ENCODE data around the gene ARSI. TPM values are rescaled to one million over a fixed set of nuclear protein-coding genes. Genes with fewer than 3 reads are reported as not detected.
A peak's percentile ranks its signal among the peaks of the same experiment; 100 is the strongest.

ARSI gene
- not detected for total RNA-seq
- not detected for polyA plus RNA-seq

- Histone ChIP-seq H3K9me3 (ENCODE audit: low read length) (no peaks in the 10 kb centered on the region), H3K27me3 (ENCODE audit: insufficient read depth, low read length, poor library complexity, severe bottlenecking) (no peaks in the 10 kb centered on the region), H3K27ac (ENCODE audit: low read depth, low read length) (no peak within 1 kb of the TSS), H3K4me1 (ENCODE audit: insufficient read depth, low read length) (no peaks in the 10 kb centered on the region), H3K36me3 (ENCODE audit: insufficient read depth, low read length) (no peaks in the 10 kb centered on the region), H3K4me3 (ENCODE audit: low read length) (no peak within 1 kb of the TSS)
- peaks cover 0 to 6% (median 5%) of the 10 kb centered on the region in 3 donors for H3K4me1 Mint-ChIP-seq
- DNase-seq, result no peak
- no peak within 1 kb of the TSS for H3K4me3 Mint-ChIP-seq
- H3K27me3 Mint-ChIP-seq, result peaks cover 19 to 34% of the 10 kb centered on the region in 2 donors
- no peak within 1 kb of the TSS for H3K27ac Mint-ChIP-seq
- ChIA-PET POLR2A (no interaction called here), CTCF (no interaction called here)
- H3K9me3 Mint-ChIP-seq, result no peaks in the 10 kb centered on the region
- H3K36me3 Mint-ChIP-seq, result no peaks in the 10 kb centered on the region
Measured at GRCh38 chr5:150302301-150303069, at the start of gene ARSI. ARSI (minus strand) TSS chr5:150302905; CDS start chr5:150302373, 532 bp downstream.

GRCh38 chr5:150350524-150351344, 48.0 kb upstream of the ARSI start:
- POLR2A ChIA-PET, result interaction anchor here (1.0 kb wide), 1 partner anchor 99 kb away, joined by 3 read pairs; the partner anchor contains the start of gene RPS14
- no peaks in the 10 kb centered on the region for H3K27me3 Mint-ChIP-seq
- H3K27ac ChIP-seq (ENCODE audit: low read depth, low read length), result no peak overlapping the region

GRCh38 chr5:150349681-150350275, 47.1 kb upstream of the ARSI start:
- peaks cover 13 to 15% (median 14%) of the 10 kb centered on the region in 3 donors for H3K4me1 Mint-ChIP-seq
- no peak overlapping the region for H3K4me3 Mint-ChIP-seq
- H3K27me3 ChIP-seq (ENCODE audit: insufficient read depth, low read length, poor library complexity, severe bottlenecking), result no peaks in the 10 kb centered on the region
- no peaks in the 10 kb centered on the region for H3K9me3 ChIP-seq (ENCODE audit: low read length)
- H3K9me3 Mint-ChIP-seq, result no peaks in the 10 kb centered on the region
- no peaks in the 10 kb centered on the region for H3K36me3 ChIP-seq (ENCODE audit: insufficient read depth, low read length)
- no peaks in the 10 kb centered on the region for H3K36me3 Mint-ChIP-seq
- no peak for DNase-seq
- POLR2A ChIA-PET, result no interaction called here
- H3K27ac ChIP-seq (ENCODE audit: low read depth, low read length), result no peak overlapping the region
- H3K27ac Mint-ChIP-seq, result peak overlapping the region in 4 of 8 donors; percentile 26 to 77 (median 46)
- CTCF ChIA-PET, result interaction anchor here (0.6 to 2.6 kb wide), 8 partner anchors 10 to 649 kb away, joined by 3 to 9 read pairs (median 4); no protein-coding TSS in a partner anchor
- H3K4me3 ChIP-seq (ENCODE audit: low read length), result no peak overlapping the region
- H3K4me1 ChIP-seq (ENCODE audit: insufficient read depth, low read length), result peaks cover 12% of the 10 kb centered on the region
- H3K27me3 Mint-ChIP-seq, result no peaks in the 10 kb centered on the region

More at GRCh38 chr5:150350524-150351344, 48.0 kb upstream of the ARSI start:
- no peaks in the 10 kb centered on the region for H3K27me3 ChIP-seq (ENCODE audit: insufficient read depth, low read length, poor library complexity, severe bottlenecking)
- H3K36me3 Mint-ChIP-seq, result no peaks in the 10 kb centered on the region
- H3K9me3 Mint-ChIP-seq, result no peaks in the 10 kb centered on the region
- CTCF ChIA-PET, result interaction anchor here (0.6 to 2.6 kb wide), 12 partner anchors 11 to 105 kb away, joined by 3 to 9 read pairs (median 4); no protein-coding TSS in a partner anchor
- no peaks in the 10 kb centered on the region for H3K36me3 ChIP-seq (ENCODE audit: insufficient read depth, low read length)
- peak; percentile 11 to 62 (median 19) for DNase-seq
- peaks cover 12% of the 10 kb centered on the region for H3K4me1 ChIP-seq (ENCODE audit: insufficient read depth, low read length)
- H3K9me3 ChIP-seq (ENCODE audit: low read length), result no peaks in the 10 kb centered on the region
- H3K4me1 Mint-ChIP-seq, result peaks cover 13 to 15% (median 14%) of the 10 kb centered on the region in 3 donors
- peak overlapping the region; percentile 60 to 95 (median 82) for H3K27ac Mint-ChIP-seq
- H3K4me3 Mint-ChIP-seq, result peak overlapping the region in 2 of 7 donors; percentile 4 to 20
- H3K4me3 ChIP-seq (ENCODE audit: low read length), result no peak overlapping the region

DNA sequence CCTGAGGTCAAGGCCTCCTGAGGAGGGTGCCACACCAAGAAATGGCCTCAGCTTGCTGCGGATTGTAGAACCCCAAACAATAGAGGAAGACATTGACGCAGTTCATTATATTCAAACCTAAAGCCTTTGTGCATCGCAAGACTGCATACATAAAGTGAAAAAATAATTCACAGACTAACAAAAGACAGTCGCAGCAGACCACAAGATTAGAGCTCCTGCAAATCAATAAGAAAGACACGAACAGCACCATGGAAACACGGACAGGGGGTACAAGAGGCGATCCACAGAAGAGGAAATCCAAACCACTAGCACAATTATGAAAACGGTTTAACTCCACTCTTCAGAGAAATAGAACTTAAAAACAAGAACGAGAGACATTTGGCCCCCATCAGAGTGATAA, 44.7 kb upstream of the ARSI start:
- Histone ChIP-seq H3K4me3 (ENCODE audit: low read length) (no peak overlapping the region), H3K27me3 (ENCODE audit: insufficient read depth, low read length, poor library complexity, severe bottlenecking) (no peaks in the 10 kb centered on the region), H3K36me3 (ENCODE audit: insufficient read depth, low read length) (no peaks in the 10 kb centered on the region), H3K9me3 (ENCODE audit: low read length) (no peaks in the 10 kb centered on the region), H3K27ac (ENCODE audit: low read depth, low read length) (no peak overlapping the region), H3K4me1 (ENCODE audit: insufficient read depth, low read length) (peaks cover 12% of the 10 kb centered on the region)
- Mint-ChIP-seq H3K4me3 (no peak overlapping the region), H3K4me1 (peaks cover 19 to 26% (median 23%) of the 10 kb centered on the region in 3 donors), H3K9me3 (no peaks in the 10 kb centered on the region), H3K27me3 (peaks cover 0 to 4% of the 10 kb centered on the region in 2 donors), H3K36me3 (no peaks in the 10 kb centered on the region), H3K27ac (no peak overlapping the region)
- no peak for DNase-seq
- ChIA-PET CTCF (no interaction called here), POLR2A (no interaction called here)

DNA sequence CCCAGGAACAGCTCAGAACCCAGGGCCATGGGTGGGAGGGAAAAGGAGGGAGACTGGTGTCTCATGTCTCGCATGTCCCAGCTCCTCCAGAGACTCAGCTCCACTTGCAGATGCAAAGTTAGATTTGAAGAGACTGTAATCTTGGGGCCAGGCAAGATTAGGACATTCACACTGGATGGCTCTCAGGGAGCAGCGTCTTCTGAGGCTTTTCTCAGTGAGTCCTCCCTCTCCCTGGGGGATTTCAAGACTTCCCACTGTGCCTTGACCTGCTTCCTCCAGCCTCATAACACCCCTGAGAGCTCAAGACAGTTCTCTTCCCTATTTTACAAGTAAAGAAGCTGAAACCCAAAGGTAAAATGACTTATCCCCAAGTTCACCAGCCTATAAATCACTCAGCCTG, 44.3 kb upstream of the ARSI start:
- H3K27me3 Mint-ChIP-seq, result peaks cover 0 to 4% of the 10 kb centered on the region in 2 donors
- ChIA-PET CTCF (interaction anchor here (1.5 kb wide), 1 partner anchor 91 kb away, joined by 3 read pairs; no protein-coding TSS in a partner anchor), POLR2A (no interaction called here)
- H3K9me3 ChIP-seq (ENCODE audit: low read length), result no peaks in the 10 kb centered on the region
- H3K4me1 Mint-ChIP-seq, result peaks cover 22 to 30% (median 27%) of the 10 kb centered on the region in 3 donors
- H3K4me1 ChIP-seq (ENCODE audit: insufficient read depth, low read length), result peaks cover 12% of the 10 kb centered on the region
- no peak overlapping the region for H3K27ac ChIP-seq (ENCODE audit: low read depth, low read length)
- H3K9me3 Mint-ChIP-seq, result no peaks in the 10 kb centered on the region
- DNase-seq, result no peak
- H3K27ac Mint-ChIP-seq, result no peak overlapping the region
- H3K4me3 ChIP-seq (ENCODE audit: low read length), result no peak overlapping the region
- H3K4me3 Mint-ChIP-seq, result no peak overlapping the region
- H3K36me3 ChIP-seq (ENCODE audit: insufficient read depth, low read length), result no peaks in the 10 kb centered on the region
- no peaks in the 10 kb centered on the region for H3K36me3 Mint-ChIP-seq
- H3K27me3 ChIP-seq (ENCODE audit: insufficient read depth, low read length, poor library complexity, severe bottlenecking), result no peaks in the 10 kb centered on the region

DNA sequence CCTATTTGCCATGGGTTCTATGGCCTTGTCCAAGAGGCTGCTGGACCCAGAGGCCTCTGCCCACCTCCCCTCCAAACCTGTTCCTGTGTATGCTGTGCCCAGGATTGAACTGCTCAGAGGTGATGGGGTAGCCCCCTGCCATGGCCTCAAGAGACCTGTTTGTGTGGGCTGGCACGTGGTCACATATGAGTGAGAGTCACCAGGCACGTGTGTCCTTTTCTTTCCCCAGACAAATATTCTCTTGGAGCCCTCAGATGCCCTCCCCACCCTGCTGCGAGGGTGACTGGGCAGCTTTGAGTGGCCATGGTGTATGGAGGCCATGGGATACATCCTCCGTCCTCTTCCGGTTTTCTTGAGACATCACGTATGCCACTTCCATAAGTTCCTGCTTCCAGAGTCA, 43.9 kb upstream of the ARSI start:
- ChIA-PET CTCF (interaction anchor here (1.5 kb wide), 1 partner anchor 92 kb away, joined by 3 read pairs; no protein-coding TSS in a partner anchor), POLR2A (no interaction called here)
- H3K4me1 ChIP-seq (ENCODE audit: insufficient read depth, low read length), result peaks cover 12% of the 10 kb centered on the region
- H3K9me3 ChIP-seq (ENCODE audit: low read length), result no peaks in the 10 kb centered on the region
- no peak overlapping the region for H3K4me3 Mint-ChIP-seq
- H3K36me3 Mint-ChIP-seq, result no peaks in the 10 kb centered on the region
- H3K27ac ChIP-seq (ENCODE audit: low read depth, low read length), result no peak overlapping the region
- H3K36me3 ChIP-seq (ENCODE audit: insufficient read depth, low read length), result no peaks in the 10 kb centered on the region
- peaks cover 22 to 29% (median 27%) of the 10 kb centered on the region in 3 donors for H3K4me1 Mint-ChIP-seq
- no peak overlapping the region for H3K27ac Mint-ChIP-seq
- H3K27me3 Mint-ChIP-seq, result peaks cover 0 to 4% of the 10 kb centered on the region in 2 donors
- H3K4me3 ChIP-seq (ENCODE audit: low read length), result no peak overlapping the region
- no peak for DNase-seq
- no peaks in the 10 kb centered on the region for H3K9me3 Mint-ChIP-seq
- H3K27me3 ChIP-seq (ENCODE audit: insufficient read depth, low read length, poor library complexity, severe bottlenecking), result no peaks in the 10 kb centered on the region

DNA sequence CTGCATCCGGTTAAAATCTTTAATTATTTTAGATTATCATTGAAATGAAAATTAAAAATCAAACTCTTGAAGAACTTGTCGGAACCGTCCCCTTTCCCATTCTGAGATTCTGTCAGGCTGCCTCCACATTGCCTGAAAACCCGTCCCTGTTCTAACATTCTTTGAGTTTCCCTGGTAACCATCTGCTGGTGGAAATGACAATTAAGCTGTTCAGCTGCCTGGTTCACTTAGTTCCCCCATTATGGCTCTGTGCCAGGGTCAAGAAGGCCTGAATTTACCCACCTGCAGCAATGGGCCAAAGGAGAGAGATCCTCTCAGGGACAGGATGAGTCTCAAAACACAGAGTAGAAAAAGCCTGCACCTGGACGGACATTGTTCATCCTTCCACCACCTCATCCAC, 43.0 kb upstream of the ARSI start:
- peaks cover 13 to 20% (median 18%) of the 10 kb centered on the region in 3 donors for H3K4me1 Mint-ChIP-seq
- H3K9me3 Mint-ChIP-seq, result no peaks in the 10 kb centered on the region
- H3K27ac Mint-ChIP-seq, result no peak overlapping the region
- H3K27ac ChIP-seq (ENCODE audit: low read depth, low read length), result no peak overlapping the region
- H3K9me3 ChIP-seq (ENCODE audit: low read length), result no peaks in the 10 kb centered on the region
- no peaks in the 10 kb centered on the region for H3K27me3 ChIP-seq (ENCODE audit: insufficient read depth, low read length, poor library complexity, severe bottlenecking)
- H3K4me3 ChIP-seq (ENCODE audit: low read length), result no peak overlapping the region
- H3K4me3 Mint-ChIP-seq, result no peak overlapping the region
- DNase-seq, result no peak
- POLR2A ChIA-PET, result no interaction called here
- peaks cover 0 to 4% of the 10 kb centered on the region in 2 donors for H3K27me3 Mint-ChIP-seq
- no peaks in the 10 kb centered on the region for H3K36me3 Mint-ChIP-seq
- H3K4me1 ChIP-seq (ENCODE audit: insufficient read depth, low read length), result peaks cover 5% of the 10 kb centered on the region
- CTCF ChIA-PET, result interaction anchor here (1.5 kb wide), 1 partner anchor 93 kb away, joined by 3 read pairs; no protein-coding TSS in a partner anchor
- no peaks in the 10 kb centered on the region for H3K36me3 ChIP-seq (ENCODE audit: insufficient read depth, low read length)

Measured in CD8-positive, alpha-beta memory T cell (primary cell).